ENCODE measurements around the gene ANTXR1. TPM values are rescaled to one million over a fixed set of nuclear protein-coding genes. Genes with fewer than 3 reads are reported as not detected.

Gene ANTXR1
- total and polyA plus RNA-seq, 9 of the 15 experiments (the other 6 are each of a cell fraction or from before 2014, with no cell fraction given), result 0.07 to 1.00 (median 0.54) TPM

DNA sequence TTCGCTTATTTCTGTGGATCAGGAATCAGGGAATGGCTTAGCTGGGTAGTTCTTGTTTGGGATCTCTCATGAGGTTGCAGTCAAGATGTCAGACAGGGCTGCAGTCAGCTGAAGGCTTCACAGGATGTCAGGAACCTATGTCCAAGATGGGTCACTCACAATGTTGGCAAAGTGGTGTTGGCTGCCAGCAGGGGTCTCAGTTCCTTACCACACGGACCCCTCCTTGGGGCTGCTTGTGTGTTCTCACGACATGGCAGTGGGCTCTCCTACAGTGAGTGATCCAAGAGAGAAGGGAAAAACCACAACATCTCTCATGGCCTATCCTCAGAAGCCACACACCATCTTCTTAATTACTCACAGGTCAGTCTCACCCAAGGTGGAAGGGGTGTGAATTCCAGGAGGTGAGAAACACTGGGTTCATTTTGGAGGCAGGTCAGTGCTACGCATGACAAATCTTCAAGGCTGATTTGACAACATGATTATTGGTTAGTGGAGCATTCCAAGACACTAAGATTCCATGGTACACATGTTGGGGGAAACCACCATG, 1.3 kb upstream of the ANTXR1 start:
- Histone ChIP-seq H3K27ac (ENCODE audit: extremely low read depth, low read depth, low read length) (no peak overlapping the region), H3K4me3 (no peak overlapping the region), H3K4me2 (ENCODE audit: insufficient read depth, low read length) (no peak overlapping the region), H3K9ac (ENCODE audit: insufficient read depth in 1 of 2, low read depth in 2 of 2, low read length in 2 of 2) (no peak overlapping the region), H2AFZ (ENCODE audit: low read depth, low read length) (no peak overlapping the region), H3K9me3 (replicated peaks; ENCODE audit: control insufficient read depth, insufficient read depth, low read depth, low read length) (no peaks in the 10 kb centered on the region), H3K27me3 (ENCODE audit: control insufficient read depth in 2 of 2, insufficient read depth in 2 of 2, low read length in 2 of 2) (peaks cover 11 to 29% of the 10 kb centered on the region in 2 experiments; a peak in 3 of 5 replicates), H3K4me1 (replicated peaks in 1 of 2; ENCODE audit: control insufficient read depth in 2 of 2, insufficient read depth in 2 of 2, low read length in 2 of 2) (peaks cover 0 to 11% of the 10 kb centered on the region in 2 experiments; a peak in 3 of 5 replicates), H3K36me3 (ENCODE audit: control insufficient read depth, insufficient read depth, low read length) (no peaks in the 10 kb centered on the region), H3K79me2 (ENCODE audit: control insufficient read depth, insufficient read depth, low read length) (no peaks in the 10 kb centered on the region), H3K9me1 (ENCODE audit: control insufficient read depth, insufficient read depth, low read length) (no peaks in the 10 kb centered on the region), H4K20me1 (replicated peaks; ENCODE audit: control insufficient read depth, insufficient read depth, low read length) (no peaks in the 10 kb centered on the region)
- FAIRE-seq (no peak), ATAC-seq (no peak), DNase-seq (ENCODE audit: extremely low read depth in 1 of 4, low spot score in 3 of 4) (no peak)
- no TSS peak for BruUV-seq (replicated peaks)
- intact Hi-C loops (cut with micrococcal nuclease), result no loop called here
- 7% methylated on average over 3 of the region's 4 CpGs for WGBS (ENCODE audit: insufficient coverage, low coverage, missing lambda C conversion rate)
- in situ Hi-C loops (cut with MboI), result no loop called here
- TF ChIP-seq RBFOX2 (IDR thresholded peaks at IDR 0.05; ENCODE audit: low read depth, low read length), result no peak
- TF ChIP-seq, protein P1, sequence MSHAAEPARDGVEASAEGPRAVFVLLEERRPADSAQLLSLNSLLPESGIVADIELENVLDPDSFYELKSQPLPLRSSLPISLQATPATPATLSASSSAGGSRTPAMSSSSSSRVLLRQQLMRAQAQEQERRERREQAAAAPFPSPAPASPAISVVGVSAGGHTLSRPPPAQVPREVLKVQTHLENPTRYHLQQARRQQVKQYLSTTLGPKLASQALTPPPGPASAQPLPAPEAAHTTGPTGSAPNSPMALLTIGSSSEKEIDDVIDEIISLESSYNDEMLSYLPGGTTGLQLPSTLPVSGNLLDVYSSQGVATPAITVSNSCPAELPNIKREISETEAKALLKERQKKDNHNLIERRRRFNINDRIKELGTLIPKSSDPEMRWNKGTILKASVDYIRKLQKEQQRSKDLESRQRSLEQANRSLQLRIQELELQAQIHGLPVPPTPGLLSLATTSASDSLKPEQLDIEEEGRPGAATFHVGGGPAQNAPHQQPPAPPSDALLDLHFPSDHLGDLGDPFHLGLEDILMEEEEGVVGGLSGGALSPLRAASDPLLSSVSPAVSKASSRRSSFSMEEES (CRISPR knock-in tag; IDR thresholded peaks at IDR 0.05), result no peak
- TF ChIP-seq, protein P2, sequence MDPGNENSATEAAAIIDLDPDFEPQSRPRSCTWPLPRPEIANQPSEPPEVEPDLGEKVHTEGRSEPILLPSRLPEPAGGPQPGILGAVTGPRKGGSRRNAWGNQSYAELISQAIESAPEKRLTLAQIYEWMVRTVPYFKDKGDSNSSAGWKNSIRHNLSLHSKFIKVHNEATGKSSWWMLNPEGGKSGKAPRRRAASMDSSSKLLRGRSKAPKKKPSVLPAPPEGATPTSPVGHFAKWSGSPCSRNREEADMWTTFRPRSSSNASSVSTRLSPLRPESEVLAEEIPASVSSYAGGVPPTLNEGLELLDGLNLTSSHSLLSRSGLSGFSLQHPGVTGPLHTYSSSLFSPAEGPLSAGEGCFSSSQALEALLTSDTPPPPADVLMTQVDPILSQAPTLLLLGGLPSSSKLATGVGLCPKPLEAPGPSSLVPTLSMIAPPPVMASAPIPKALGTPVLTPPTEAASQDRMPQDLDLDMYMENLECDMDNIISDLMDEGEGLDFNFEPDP (CRISPR knock-in tag; IDR thresholded peaks at IDR 0.05), result no peak
- no peak for TF ChIP-seq SRSF1 (IDR thresholded peaks at IDR 0.05; ENCODE audit: low read depth, low read length)
- TF ChIP-seq, protein P3, sequence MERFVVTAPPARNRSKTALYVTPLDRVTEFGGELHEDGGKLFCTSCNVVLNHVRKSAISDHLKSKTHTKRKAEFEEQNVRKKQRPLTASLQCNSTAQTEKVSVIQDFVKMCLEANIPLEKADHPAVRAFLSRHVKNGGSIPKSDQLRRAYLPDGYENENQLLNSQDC (CRISPR knock-in tag; IDR thresholded peaks at IDR 0.05), result no peak
- no peak for TF ChIP-seq ZFP36 (IDR thresholded peaks at IDR 0.05; ENCODE audit: low read depth, low read length, partially characterized antibody)
- TF ChIP-seq DACH1 (IDR thresholded peaks at IDR 0.05; ENCODE audit: partially characterized antibody), result no peak
- no peak for TF ChIP-seq CAMTA2 (CRISPR knock-in tag; conservative IDR thresholded peaks at IDR 0.05)
- TF ChIP-seq POLR3G (IDR thresholded peaks at IDR 0.05; ENCODE audit: extremely low read depth, insufficient read length, insufficient replicate concordance), result no peak
- TF ChIP-seq KDM5B (IDR thresholded peaks at IDR 0.05; ENCODE audit: insufficient replicate concordance, low read depth, low read length), result no peak
- TF ChIP-seq HNRNPH1 (optimal IDR thresholded peaks at IDR 0.05; ENCODE audit: low read depth, low read length), result no peak
- TF ChIP-seq ZNF431 (CRISPR knock-in tag; IDR thresholded peaks at IDR 0.05), result no peak
- ChIA-PET CTCF (ENCODE audit: low intra/inter-chr PET ratio) (no interaction called here), POLR2A (no interaction called here)
